Neural cell (in vitro differentiated cells): ENCODE data around the gene OR52E6.

ENCODE experiments used
- CTCF ChIP-seq: fragments of 450-650 bp; IDR thresholded peaks from 2 replicates; pipeline ENCODE4 v1.5.1; 2014; ENCODE audit warnings: antibody characterized with exemption, mild to moderate bottlenecking, moderate library complexity; ENCODE audit not compliant: poor library complexity, severe bottlenecking
- EP300 ChIP-seq: fragments of 450-650 bp; conservative IDR thresholded peaks from 2 replicates; pipeline ENCODE4 v1.6.1; 2014; ENCODE audit warnings: antibody characterized with exemption, mild to moderate bottlenecking, moderate library complexity; ENCODE audit not compliant: poor library complexity, severe bottlenecking
- EZH2 ChIP-seq: fragments of 200-600, 300-800 bp; shearing (Covaris generic), sonication (generic); IDR thresholded peaks from 2 replicates; pipeline ENCODE4 v1.6.1; 2014; ENCODE audit warnings: antibody characterized with exemption, low read length, borderline replicate concordance, mild to moderate bottlenecking; ENCODE audit not compliant: insufficient read depth, poor library complexity, severe bottlenecking
- MXI1 ChIP-seq: fragments of 450-650 bp; conservative IDR thresholded peaks from 2 replicates; pipeline ENCODE4 v1.6.1; 2014; ENCODE audit warnings: antibody characterized with exemption, mild to moderate bottlenecking; ENCODE audit not compliant: poor library complexity, severe bottlenecking
- POLR2AphosphoS5 ChIP-seq: IDR thresholded peaks from 2 replicates; pipeline ENCODE4 v1.6.1; 2012
- RAD21 ChIP-seq: fragments of 450-650 bp; conservative IDR thresholded peaks from 2 replicates; pipeline ENCODE4 v1.6.1; 2014; ENCODE audit warnings: antibody characterized with exemption, mild to moderate bottlenecking, moderate library complexity
- REST ChIP-seq: IDR thresholded peaks from 2 replicates; pipeline ENCODE4 v1.6.1; 2012; ENCODE audit warnings: borderline replicate concordance
- SMC3 ChIP-seq: fragments of 450-650 bp; conservative IDR thresholded peaks from 2 replicates; pipeline ENCODE4 v1.6.1; 2014; ENCODE audit warnings: antibody characterized with exemption, mild to moderate bottlenecking, moderate library complexity; ENCODE audit not compliant: poor library complexity
- TAF1 ChIP-seq: IDR thresholded peaks from 2 replicates; pipeline ENCODE4 v1.6.1; 2012; ENCODE audit warnings: low read depth

DNA sequence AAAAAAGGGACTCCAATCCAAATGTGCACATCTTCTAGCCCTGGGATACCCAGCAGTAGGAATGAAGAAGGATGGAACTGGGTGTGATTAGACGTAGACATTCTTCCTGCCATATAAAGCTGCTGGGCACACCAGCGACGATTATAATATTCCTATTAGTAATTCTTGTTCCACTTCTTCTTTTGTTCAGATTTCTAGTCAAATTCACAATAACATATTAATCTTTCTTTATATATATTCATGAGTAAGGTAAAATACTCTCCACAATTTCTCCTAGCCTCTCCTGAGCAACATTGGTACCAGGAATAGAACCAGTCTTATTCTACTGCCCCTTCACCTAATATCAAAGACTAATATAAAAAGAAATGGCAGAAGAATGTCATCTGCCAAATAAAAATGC is 15.9 kb upstream of the OR52E6 start, which contains the start of gene OR52E8:
- TF ChIP-seq CTCF: no peak
- no peak for TF ChIP-seq POLR2AphosphoS5
- no peak for TF ChIP-seq RAD21
- no peak for TF ChIP-seq TAF1
- TF ChIP-seq EP300: no peak
- no peak for TF ChIP-seq REST
- no peak for TF ChIP-seq EZH2
- TF ChIP-seq SMC3: no peak
- no peak for TF ChIP-seq MXI1
